MM.1S (cell line): ENCODE results near the gene VMP1.
"Not testable (repeated sequence)": the region's sequence is repeated elsewhere in the genome, so short reads cannot be mapped to it uniquely, and the experiment has no call there.

Experiments
- DNase-seq: peaks from one replicate; pipeline ENCODE4 v3.0.0-alpha.2; 2015
- H2AFZ ChIP-seq: fragments of 300-600 bp; sonication (generic); 2 replicates; pipeline ENCODE4 v1.6.0; 2016; ENCODE audit warnings: antibody characterized with exemption, low read length
- H3F3A ChIP-seq: fragments of 300-600 bp; sonication (generic); 2 replicates; pipeline ENCODE4 v1.6.1; 2016; ENCODE audit warnings: mild to moderate bottlenecking, antibody characterized with exemption, low read length, moderate library complexity, mixed read lengths; ENCODE audit not compliant: insufficient read depth
- H3K27ac ChIP-seq: fragments of 300-600 bp; sonication (generic); 2 replicates; pipeline ENCODE4 v1.5.1; 2016; ENCODE audit warnings: mild to moderate bottlenecking, low read length
- H3K27me3 ChIP-seq: fragments of 300-600 bp; sonication (generic); replicated peaks from 2 replicates; pipeline ENCODE4 v1.6.0; 2016; ENCODE audit warnings: low read length; ENCODE audit not compliant: insufficient read depth
- H3K36me3 ChIP-seq: fragments of 300-600 bp; sonication (generic); replicated peaks from 2 replicates; pipeline ENCODE4 v1.6.1; 2016; ENCODE audit warnings: mild to moderate bottlenecking, low read length, mixed read lengths; ENCODE audit not compliant: insufficient read depth
- H3K4me1 ChIP-seq: fragments of 300-600 bp; sonication (generic); 2 replicates; pipeline ENCODE4 v1.6.1; 2016; ENCODE audit warnings: low read length, mixed read lengths
- H3K4me2 ChIP-seq: fragments of 300-600 bp; sonication (generic); 2 replicates; pipeline ENCODE4 v1.6.0; 2016; ENCODE audit warnings: low read depth, low read length
- H3K4me3 ChIP-seq: fragments of 300-600 bp; sonication (generic); 2 replicates; pipeline ENCODE4 v1.5.1; 2016; ENCODE audit warnings: low read length, mixed read lengths
- H3K79me2 ChIP-seq: fragments of 300-600 bp; sonication (generic); 2 replicates; pipeline ENCODE4 v1.6.1; 2016; ENCODE audit warnings: mixed run types, low read length, mixed read lengths
- H3K9ac ChIP-seq: fragments of 300-600 bp; sonication (generic); 2 replicates; pipeline ENCODE4 v1.6.1; 2016; ENCODE audit warnings: low read length, mixed read lengths
- H3K9me2 ChIP-seq: fragments of 300-600 bp; sonication (generic); replicated peaks from 2 replicates; pipeline ENCODE4 v1.6.1; 2016; ENCODE audit warnings: mild to moderate bottlenecking, low read length, mixed read lengths; ENCODE audit not compliant: insufficient read depth
- H3K9me3 ChIP-seq: fragments of 300-600 bp; sonication (generic); replicated peaks from 2 replicates; pipeline ENCODE4 v1.6.1; 2016; ENCODE audit warnings: mild to moderate bottlenecking, low read length, mixed read lengths; ENCODE audit not compliant: insufficient read depth
- H4K20me1 ChIP-seq: fragments of 300-600 bp; sonication (generic); 2 replicates; pipeline ENCODE4 v1.6.1; 2016; ENCODE audit warnings: mild to moderate bottlenecking, low read length, moderate library complexity, mixed read lengths; ENCODE audit not compliant: insufficient read depth
- CTCF ChIP-seq: fragments of 300-600 bp; sonication (generic); IDR thresholded peaks from 2 replicates; pipeline ENCODE4 v1.5.1; 2016; ENCODE audit warnings: antibody characterized with exemption, low read length, mixed read lengths
- EZH2 ChIP-seq: fragments of 300-600 bp; sonication (generic); optimal IDR thresholded peaks from 2 replicates; pipeline ENCODE3; 2017; ENCODE audit warnings: low read depth, mild to moderate bottlenecking, antibody characterized with exemption, low read length, mixed read lengths
- EZH2phosphoT487 ChIP-seq: fragments of 300-600 bp; sonication (generic); IDR thresholded peaks from 2 replicates; pipeline ENCODE4 v1.6.1; 2018; ENCODE audit warnings: antibody characterized with exemption, low read length

VMP1 gene

GRCh38 chr17:59840329-59841090 lies 133.1 kb downstream of the VMP1 start:
- Histone ChIP-seq H4K20me1 (no peaks in the 10 kb centered on the region), H3K9me3 (no peaks in the 10 kb centered on the region), H3F3A (peaks cover 12% of the 10 kb centered on the region), H3K27me3 (no peaks in the 10 kb centered on the region), H3K4me2 (no peak overlapping the region), H3K4me1 (peaks cover 24% of the 10 kb centered on the region), H3K79me2 (no peaks in the 10 kb centered on the region), H3K36me3 (no peaks in the 10 kb centered on the region), H3K9ac (no peak overlapping the region), H3K9me2 (no peaks in the 10 kb centered on the region), H2AFZ (no peak overlapping the region), H3K27ac (no peak overlapping the region), H3K4me3 (no peak overlapping the region; the same call in 1 of the 2 replicates)
- DNase-seq = no peak
- no peak for TF ChIP-seq EZH2phosphoT487
- TF ChIP-seq CTCF = no peak
- no peak for TF ChIP-seq EZH2

GRCh38 chr17:59841091-59841881 lies 133.8 kb downstream of the VMP1 start:
- DNase-seq, H3K27ac ChIP-seq: not testable (repeated sequence)
- H3F3A ChIP-seq = peaks cover 19% of the 10 kb centered on the region

GRCh38 chr17:59841882-59842263 lies 134.4 kb downstream of the VMP1 start:
- not testable (repeated sequence) for H3K27me3 ChIP-seq, H3K4me2 ChIP-seq, H3K9me3 ChIP-seq, H3K9ac ChIP-seq, H4K20me1 ChIP-seq, H3K4me3 ChIP-seq, H3K79me2 ChIP-seq, H3K36me3 ChIP-seq, DNase-seq, H2AFZ ChIP-seq, H3K9me2 ChIP-seq, H3K27ac ChIP-seq
- H3K4me1 ChIP-seq = peaks cover 35% of the 10 kb centered on the region
- peaks cover 25% of the 10 kb centered on the region for H3F3A ChIP-seq

More at GRCh38 chr17:59841091-59841881, 133.8 kb downstream of the VMP1 start:
- not testable (repeated sequence) for H3K27me3 ChIP-seq, H4K20me1 ChIP-seq, H3K79me2 ChIP-seq, H2AFZ ChIP-seq, H3K9me2 ChIP-seq, H3K9ac ChIP-seq, H3K4me3 ChIP-seq, H3K9me3 ChIP-seq, H3K4me2 ChIP-seq, H3K36me3 ChIP-seq
- peaks cover 29% of the 10 kb centered on the region for H3K4me1 ChIP-seq

DNA sequence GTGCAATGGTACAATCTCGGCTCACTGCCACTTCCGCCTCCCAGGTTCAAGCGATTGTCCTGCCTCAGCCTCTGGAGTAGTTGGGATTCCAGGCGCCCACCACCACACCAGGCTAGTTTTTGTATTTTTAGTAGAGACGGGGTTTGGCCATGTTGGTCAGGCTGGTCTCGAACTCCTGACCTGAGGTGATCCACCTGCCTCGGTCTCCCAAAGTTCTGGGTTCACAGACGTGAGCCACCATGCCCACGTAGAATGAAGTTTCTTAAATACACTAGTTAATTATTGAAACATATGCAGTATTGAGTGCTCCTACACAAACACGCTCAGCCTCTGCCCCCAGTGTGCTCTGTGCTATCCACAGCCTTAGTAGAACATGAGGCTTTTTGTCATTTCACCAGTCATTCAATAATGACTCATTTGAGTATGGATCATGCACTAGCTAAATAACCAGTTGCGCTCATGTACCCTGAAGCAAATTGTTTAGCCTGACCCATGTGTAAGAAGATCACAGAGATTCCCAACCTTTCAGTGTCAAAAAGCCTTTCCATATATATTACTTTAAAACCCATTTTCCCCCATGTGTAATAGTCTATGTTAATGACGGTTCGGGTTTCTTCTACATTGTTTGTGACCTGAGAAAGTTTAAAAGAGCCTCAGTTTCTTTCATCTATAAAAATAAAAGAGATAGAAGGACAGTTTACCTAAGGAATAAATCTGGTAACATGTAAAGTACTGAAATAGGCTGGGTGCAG lies 135.6 kb downstream of the VMP1 start:
- peaks cover 36% of the 10 kb centered on the region for H3K4me1 ChIP-seq
- peaks cover 30% of the 10 kb centered on the region for H3F3A ChIP-seq
- no peaks in the 10 kb centered on the region for H3K79me2 ChIP-seq
- H2AFZ ChIP-seq = no peak overlapping the region
- H3K9me3 ChIP-seq = no peaks in the 10 kb centered on the region
- H3K4me2 ChIP-seq = no peak overlapping the region
- no peaks in the 10 kb centered on the region for H3K36me3 ChIP-seq
- no peaks in the 10 kb centered on the region for H3K27me3 ChIP-seq
- TF ChIP-seq CTCF (no peak), EZH2phosphoT487 (no peak), EZH2 (no peak)
- H3K9me2 ChIP-seq = no peaks in the 10 kb centered on the region
- no peak overlapping the region for H3K4me3 ChIP-seq
- H3K27ac ChIP-seq = no peak overlapping the region
- H3K9ac ChIP-seq = no peak overlapping the region
- DNase-seq = no peak
- no peaks in the 10 kb centered on the region for H4K20me1 ChIP-seq
